Ureter (tissue), 1 donor: ENCODE measurements around the gene NGFR. TPM values are rescaled to one million over a fixed set of nuclear protein-coding genes. Genes with fewer than 3 reads are reported as not detected.
"Not testable (repeated sequence)": the region's sequence is repeated elsewhere in the genome, so short reads cannot be mapped to it uniquely, and the experiment has no call there.

ENCODE experiments used
- DNase-seq: peaks from one replicate; pipeline ENCODE4 v3.0.0-alpha.2; 2020; ENCODE audit warnings: low spot score
- total RNA-seq: library from RNA; stranded (reverse); gene quantifications from one replicate; pipeline ENCODE4 v1.2.4, GENCODE V29; 2023
- donor health status: DM: yes; HTN: yes; CAD: no.

Gene NGFR
- total RNA-seq, 1 donor from 2014 or later, result 10.0 TPM

GRCh38 chr17:49545806-49546545, 50.9 kb downstream of the NGFR start:
- DNase-seq, result no peak

DNA sequence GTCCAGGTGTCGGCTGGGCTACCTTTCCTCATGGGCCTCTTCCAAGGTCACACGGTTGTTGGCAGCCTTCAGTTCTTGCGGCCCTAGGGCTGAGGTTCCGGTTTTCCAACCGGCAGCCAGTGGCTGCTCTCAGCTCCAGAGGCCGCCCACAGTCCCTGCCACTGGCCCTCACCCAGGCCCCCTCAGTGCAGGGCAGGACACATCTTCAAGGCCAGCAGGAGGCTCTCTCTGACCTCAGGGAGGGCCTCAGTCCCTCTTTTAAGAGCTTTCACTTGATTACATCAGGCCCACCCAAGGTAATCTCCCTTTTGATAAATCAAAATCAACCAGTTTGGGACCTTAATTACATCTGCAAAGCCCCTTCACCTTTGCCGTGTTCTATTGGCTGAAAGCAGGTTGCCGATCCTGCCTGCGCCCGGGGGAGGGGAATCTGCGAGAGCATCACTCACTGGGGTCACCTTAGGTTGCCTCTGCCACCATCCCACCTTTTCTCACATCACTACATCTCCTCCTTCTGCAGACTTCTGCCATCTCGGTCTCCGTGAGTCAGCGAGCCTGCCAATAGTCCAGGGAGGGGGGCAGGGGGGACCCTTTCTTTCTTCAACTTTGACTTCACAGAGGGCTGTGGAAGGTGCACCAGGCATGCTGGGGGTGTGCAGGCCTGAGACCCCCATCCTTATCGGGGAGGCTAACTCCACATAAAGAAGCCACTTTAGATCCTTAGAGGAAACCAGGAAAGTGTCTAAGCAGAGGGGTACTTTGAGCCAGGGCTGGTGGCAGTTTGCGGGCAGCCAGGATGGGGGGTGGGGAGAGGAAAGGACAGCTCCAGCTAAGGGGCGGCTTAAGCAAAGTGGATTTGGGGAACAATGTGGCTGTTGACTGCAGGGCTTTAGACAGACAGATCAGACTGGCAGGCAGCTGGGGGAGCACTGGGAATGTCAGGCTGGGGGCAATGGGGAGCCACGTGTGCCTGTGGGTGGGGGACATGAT, 51.7 kb downstream of the NGFR start:
- DNase-seq, result no peak

- DNase-seq, result no peak
Measured at GRCh38 chr17:49547566-49547965, 52.5 kb downstream of the NGFR start.

DNA sequence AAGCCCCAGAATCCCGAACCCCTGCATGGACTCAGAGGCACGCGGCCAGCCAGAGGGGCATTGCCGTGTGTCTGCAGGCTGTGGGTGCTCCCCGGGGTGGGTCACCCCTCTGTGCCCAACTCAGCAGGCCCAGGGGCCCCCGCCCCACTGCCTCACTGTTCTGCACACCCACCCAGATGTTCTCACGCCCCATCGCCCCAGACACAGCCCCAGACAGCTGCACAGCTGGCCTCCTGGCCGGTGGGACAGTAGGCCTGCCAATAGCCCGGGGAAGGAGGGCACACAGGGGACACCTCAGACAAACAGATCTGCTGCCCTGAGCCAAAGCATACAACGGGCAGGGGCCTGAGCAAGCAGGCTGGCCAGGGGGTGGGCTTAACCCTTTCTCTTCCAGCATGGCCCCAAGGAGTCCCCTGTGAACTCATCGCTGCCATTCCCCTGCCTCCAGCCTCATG, 53.0 kb downstream of the NGFR start:
- no peak for DNase-seq

DNA sequence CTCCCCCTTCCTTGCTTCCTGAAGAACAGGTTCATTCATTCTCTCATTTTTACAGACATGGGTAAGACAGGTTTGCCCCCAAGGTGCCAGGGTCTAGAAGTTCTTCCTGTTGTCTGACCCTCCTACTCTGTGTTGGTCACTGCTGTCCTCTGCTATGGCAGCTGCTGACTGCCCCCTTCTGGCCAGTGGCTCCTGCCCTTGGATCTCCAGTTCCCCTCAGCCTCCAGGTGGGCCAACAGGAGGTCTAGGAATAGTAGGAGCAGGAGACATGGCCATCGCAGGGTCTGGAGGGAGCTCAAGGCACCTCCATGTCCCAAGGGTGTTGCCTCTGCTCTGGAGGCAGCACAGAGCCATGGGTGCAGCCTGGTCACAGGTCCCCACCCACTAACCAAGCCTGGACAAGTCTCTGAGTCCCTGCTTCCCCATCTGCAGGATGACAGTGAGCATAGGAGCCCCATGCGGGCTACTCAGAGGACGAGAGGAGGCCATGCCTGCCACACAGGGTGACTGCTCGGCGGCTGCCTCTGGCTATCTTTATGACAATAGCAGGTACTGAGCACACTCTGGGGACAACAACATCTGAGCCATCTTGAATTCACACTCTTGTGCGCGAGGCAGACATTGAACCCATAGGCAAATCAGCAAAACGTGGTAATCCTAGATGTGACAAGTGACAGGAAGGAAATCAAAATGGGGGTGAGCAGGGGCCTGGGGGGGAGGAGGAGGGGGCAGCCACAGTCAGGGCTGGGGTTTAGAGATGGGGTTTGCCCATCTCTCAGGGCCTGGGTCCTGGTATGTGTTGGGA, 53.6 kb downstream of the NGFR start:
- DNase-seq, result no peak

GRCh38 chr17:49549311-49549605, 54.2 kb downstream of the NGFR start:
- no peak for DNase-seq

DNA sequence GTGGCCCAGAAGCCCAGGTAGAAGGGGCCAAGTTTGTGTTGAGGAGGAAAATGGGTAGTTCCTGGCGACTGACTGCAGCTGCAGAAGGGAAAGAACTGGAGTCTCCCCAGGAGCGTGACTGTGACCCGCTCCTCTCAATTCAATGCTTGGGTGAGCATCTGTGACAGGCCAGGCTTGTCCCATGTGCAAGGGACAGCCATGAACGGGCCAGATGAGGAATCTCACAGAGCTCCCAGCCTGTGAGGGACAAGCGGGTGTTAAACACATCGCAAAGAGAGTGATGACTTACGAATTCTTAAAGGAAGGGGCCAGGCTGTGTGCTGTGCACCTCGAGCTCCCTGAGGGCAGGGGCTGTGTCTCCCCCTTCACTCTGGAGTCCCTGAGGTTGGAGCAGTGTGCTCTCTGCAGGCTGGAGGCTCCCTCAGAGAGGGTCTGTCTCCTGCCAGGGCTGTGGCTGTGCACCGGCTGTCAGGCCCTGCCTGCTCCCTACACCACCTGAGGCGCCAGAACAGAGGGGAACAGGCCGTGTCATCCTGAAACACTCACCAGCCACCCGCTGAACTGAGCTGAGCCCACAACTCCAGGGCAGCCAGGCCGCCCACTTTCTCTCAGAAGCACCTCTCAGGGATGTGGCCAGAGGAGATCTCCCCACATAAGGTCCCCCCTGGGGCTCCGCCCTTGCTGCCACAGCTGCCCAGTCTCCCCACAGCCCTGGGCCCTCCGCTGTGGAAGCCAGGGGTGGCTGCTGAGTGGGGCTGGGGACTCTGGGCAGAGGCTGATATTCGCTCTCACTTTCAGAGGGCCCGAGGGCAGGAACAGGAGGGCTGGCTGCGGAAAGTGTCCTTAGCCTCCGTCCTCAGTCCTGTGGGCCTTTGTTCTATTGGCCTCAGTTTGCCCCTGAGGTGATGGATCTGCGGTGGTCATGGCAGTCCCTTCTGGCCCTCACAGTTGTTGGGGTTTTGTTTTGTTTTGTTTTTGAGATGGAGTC, 54.9 kb downstream of the NGFR start:
- no peak for DNase-seq

- not testable (repeated sequence) for DNase-seq
Measured at GRCh38 chr17:49550764-49551163, 55.7 kb downstream of the NGFR start.

DNA sequence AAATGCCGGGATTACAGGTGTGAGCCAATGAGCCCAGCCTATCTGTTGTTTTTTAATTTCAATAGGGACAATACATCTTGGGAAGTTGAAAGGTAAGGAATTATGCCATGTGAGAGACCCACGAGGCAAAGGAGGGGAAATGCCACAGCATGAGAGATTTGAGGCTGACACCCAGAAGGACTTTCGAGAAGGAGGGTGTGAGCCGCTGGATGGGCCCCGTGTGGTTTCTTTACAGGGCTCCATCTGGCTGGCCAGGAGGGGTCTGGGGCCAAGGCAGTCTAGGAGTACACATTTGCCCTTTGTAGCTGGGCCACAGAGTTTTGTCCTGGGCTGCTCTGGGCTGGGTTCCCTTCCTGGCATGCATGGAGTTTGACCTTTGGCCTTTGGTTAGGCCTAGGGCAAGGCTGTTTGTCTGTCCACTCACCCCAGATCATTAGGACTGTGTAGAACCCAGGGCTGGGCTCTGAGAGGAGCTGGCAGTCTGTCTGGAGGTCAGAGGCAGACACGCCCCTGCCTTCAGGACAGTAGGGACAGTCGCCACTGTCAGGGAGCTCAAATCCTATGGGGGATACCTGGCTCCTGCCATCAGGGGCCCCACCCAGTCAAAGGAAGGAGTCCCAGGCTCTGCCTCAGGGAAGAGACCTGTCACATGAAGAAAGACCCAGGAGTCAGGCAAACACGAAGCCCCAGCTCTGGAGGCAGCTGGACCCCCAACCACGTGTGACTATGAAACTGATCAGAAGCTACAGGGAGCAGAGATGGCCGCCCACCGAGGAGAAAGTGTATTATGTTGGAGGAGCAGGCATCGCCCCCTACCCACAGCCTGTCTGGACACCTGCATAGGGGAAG, 56.4 kb downstream of the NGFR start:
- DNase-seq, result no peak

DNA sequence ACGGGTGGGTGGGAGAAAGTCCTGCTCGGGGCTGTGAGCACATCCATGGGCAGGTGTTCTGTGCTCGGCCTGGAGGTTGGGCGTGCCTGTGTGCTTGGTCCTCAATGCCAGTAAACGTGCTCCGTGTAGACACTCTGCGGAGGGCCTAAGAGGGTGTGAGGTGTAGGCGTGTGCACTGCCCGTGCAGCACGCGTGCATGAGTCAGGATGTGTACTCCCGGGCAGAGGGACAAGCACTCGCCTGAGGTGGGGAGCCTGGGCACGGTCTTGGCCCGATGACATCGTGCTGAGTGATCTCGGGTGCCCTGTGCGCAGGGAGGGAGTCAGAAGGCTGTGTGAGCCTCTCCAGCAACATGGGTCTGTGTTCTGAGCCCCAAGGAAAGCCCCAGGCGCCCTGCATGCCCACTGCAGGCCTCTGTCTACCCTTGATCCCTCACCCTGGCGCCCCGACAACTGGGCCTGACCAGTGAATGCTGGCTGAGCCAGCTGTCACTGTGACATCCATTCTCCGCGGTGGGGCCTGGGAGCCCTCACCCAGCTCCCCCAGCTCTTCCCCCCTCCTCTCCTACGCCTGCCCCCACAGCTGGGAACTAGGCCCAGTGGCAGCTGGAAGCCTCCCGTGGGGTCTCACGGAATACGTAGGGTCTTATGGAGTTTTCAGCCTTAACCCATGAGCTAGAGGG, 57.1 kb downstream of the NGFR start:
- DNase-seq, result no peak

DNA sequence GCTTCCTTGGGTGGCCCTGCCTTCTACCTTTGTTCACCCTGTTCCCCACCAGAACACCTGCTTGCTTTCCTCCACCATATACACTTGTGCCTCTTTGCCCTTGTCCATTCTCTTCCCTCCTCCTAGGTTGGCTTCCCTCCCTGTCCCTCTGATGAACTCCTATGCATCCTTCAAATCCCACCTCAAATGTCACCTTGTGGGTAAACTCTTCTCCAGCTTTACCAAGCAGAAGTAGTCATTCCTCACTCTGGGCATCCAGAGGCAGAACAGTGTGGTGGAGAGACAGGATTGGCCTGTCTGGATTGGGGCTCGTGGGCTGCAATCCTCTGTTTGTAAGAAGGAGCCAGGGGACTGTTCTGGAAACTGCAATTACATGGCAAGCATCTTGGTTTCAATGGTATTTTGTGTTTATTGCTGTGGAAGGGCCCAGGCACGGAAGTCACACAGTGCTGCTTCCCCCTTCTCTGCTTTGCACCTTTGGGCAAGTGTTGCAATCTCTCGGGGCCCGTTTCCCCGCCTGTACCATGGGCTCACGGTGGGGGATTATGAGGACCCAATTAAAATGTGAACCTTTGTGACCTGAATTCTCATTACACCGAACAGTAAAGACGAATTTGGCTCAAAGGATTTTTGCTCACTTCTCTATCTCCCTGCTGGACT, 58.7 kb downstream of the NGFR start:
- peak; percentile 12 for DNase-seq

DNA sequence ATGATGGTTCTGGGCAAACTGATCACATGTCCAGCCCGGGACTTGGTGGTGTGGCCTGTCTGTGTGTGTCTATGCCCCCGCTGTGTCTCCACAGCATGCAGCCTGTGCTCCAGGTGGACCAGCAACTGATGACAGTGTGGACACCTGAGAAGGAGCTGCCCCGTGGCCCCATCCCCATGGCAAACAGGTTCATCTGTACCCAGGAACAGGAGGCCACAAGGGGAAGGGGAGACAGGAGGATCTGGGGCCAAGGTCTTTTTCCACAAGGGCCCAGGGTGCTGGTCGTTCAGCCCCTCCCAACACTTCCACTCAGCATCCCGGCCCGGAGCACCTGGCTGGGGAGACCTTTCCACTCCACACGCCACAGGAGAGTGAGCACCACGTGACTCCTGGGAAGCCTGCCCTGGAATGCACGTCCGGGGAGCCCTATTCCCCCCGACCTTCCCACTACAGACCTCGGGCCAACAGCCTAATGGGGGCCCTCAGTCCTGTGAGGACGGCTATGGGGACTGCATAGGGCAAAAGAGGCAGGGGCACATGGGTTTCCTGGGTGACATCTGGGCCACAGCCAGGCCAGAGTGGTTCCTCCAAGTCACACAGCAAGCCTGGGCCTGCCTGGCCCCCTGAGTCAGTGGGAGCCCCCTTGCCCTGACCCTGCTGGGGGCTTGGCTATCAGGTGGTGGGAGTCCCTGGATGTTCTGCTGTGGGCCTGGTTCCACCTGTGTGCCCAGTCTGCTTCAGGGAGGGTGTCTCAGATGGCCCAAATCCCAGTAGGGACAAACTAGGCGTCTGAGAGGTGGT, 59.8 kb downstream of the NGFR start:
- peak; percentile 40 for DNase-seq

DNA sequence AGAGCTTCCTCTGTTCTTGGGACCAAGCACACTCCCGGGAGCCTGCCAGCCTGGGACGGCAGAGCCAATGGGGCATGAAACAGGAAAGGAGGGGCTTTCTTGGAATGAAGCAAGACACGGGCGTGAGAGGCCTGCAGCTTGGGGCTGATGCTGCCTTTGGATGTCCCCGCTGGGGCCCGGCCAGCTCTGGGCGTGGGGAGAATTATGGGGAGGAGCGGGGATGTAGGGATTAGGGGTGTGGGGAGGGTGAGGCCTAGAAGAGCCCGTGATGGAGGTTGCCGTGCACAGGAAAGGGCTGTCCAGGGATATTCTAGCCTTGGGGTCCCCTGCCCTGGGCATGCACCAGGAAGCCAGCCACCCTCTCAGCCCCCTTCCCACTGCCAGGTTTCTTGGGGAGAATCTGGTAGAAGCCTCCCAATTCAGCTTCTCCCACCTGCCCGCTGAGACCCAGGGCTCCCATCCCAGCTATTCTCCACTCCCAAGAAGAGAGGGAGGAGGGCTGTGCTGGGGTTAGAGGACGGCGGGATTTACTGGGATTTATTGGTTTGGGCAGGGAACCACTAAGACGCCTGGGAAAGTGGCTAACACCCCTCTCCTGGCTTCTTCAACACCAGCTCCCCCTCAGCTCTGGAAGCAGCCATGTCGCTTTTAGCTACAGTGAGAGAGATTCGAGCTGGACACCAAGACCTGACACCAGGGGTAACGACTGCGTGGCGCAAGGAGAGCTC, 60.6 kb downstream of the NGFR start:
- DNase-seq, result peak; percentile 42

GRCh38 chr17:49556223-49556943, 61.3 kb downstream of the NGFR start:
- DNase-seq, result peak; percentile 81

GRCh38 chr17:49557312-49558024, 62.4 kb downstream of the NGFR start:
- DNase-seq, result peak; percentile 42
